Caco-2 (cell line): ENCODE measurements around the gene NUP210L. TPM values are rescaled to one million over a fixed set of nuclear protein-coding genes. Genes with fewer than 3 reads are reported as not detected.
"Not testable (repeated sequence)": the region's sequence is repeated elsewhere in the genome, so short reads cannot be mapped to it uniquely, and the experiment has no call there.

Experiments
- BruUV-seq: library from RNA; stranded (reverse); fragments of 400-500 nt; replicated peaks from 2 replicates; lab custom pipeline; 2021; lab: Mats Ljungman, UMichigan
- CTCF ChIA-PET: fragments of 300-600 bp; sonication (Branson Sonifier 250); formaldehyde crosslinking; loops from one replicate; lab custom pipeline; 2022; ENCODE audit warnings: antibody characterized with exemption; lab: Charles Lee
- POLR2A ChIA-PET: fragments of 300-600 bp; sonication (Branson Sonifier 250); formaldehyde crosslinking; loops from one replicate; lab custom pipeline; 2022; ENCODE audit warnings: antibody characterized with exemption; lab: Charles Lee
- DNase-seq, 2 experiments: peaks; one replicate each; pipeline versions ENCODE4 v3.0.0 to v3.0.0-alpha.2; 2020 to 2022
- H3K27me3 ChIP-seq: replicated peaks from 2 replicates; pipeline ENCODE4 v1.6.0; 2011; ENCODE audit warnings: low read length; ENCODE audit not compliant: control insufficient read depth, insufficient read depth
- H3K36me3 ChIP-seq: 2 replicates; pipeline ENCODE4 v1.5.1; 2011; ENCODE audit warnings: low read length; ENCODE audit not compliant: control insufficient read depth, insufficient read depth
- H3K4me1 ChIP-seq: fragments of 250-450 bp; sonication (Bioruptor Pico); 2 replicates; pipeline ENCODE4 v1.5.1; 2020; ENCODE audit warnings: mild to moderate bottlenecking
- H3K4me3 ChIP-seq: 2 replicates; pipeline ENCODE4 v1.5.1; 2011; ENCODE audit warnings: low read depth, mild to moderate bottlenecking, control low read depth, low read length
- H3K9me3 ChIP-seq: fragments of 250-450 bp; sonication (Bioruptor Pico); 2 replicates; pipeline ENCODE4 v1.5.1; 2020; ENCODE audit warnings: mild to moderate bottlenecking, moderate library complexity
- H3K27ac Mint-ChIP-seq: one replicate; pipeline ENCODE4 v1.8.0; 2022; ENCODE audit warnings: mixed read lengths; ENCODE audit not compliant: unreplicated experiment
- H3K27me3 Mint-ChIP-seq: one replicate; pipeline ENCODE4 v1.8.0; 2022; ENCODE audit warnings: mixed read lengths; ENCODE audit not compliant: insufficient read depth, unreplicated experiment
- H3K36me3 Mint-ChIP-seq: one replicate; pipeline ENCODE4 v1.8.0; 2022; ENCODE audit warnings: mild to moderate bottlenecking, mixed read lengths; ENCODE audit not compliant: insufficient read depth, unreplicated experiment
- H3K4me1 Mint-ChIP-seq: one replicate; pipeline ENCODE4 v1.8.0; 2022; ENCODE audit warnings: low read depth, mixed read lengths; ENCODE audit not compliant: unreplicated experiment
- H3K4me3 Mint-ChIP-seq: one replicate; pipeline ENCODE4 v1.8.0; 2022; ENCODE audit warnings: mild to moderate bottlenecking, moderate library complexity, mixed read lengths; ENCODE audit not compliant: unreplicated experiment
- H3K9me3 Mint-ChIP-seq: one replicate; pipeline ENCODE4 v1.8.0; 2022; ENCODE audit warnings: mixed read lengths; ENCODE audit not compliant: unreplicated experiment
- intact Hi-C: fragments of 100-400 bp; cut with micrococcal nuclease; formaldehyde crosslinking; loops from one replicate; pipeline ENCODE4 v1.10.0; 2022; ENCODE audit not compliant: unreplicated experiment
- total RNA-seq: library from RNA; stranded (reverse); gene quantifications from 2 replicates; pipeline ENCODE4 v1.2.3, GENCODE V29; 2022
- TF ChIP-seq, protein P1 (sequence below), 2 experiments: fragments of 200-600 bp in 1 of 2; IDR thresholded peaks; 1 replicate in 1 of 2; 2 replicates in 1 of 2; pipeline versions ENCODE4 v1.5.1 to v1.8.0; 2011 to 2022; ENCODE audit warnings: antibody characterized with exemption in 1 of 2, control low read depth in 1 of 2, inconsistent platforms in 1 of 2, low read depth in 1 of 2, low read length in 1 of 2, mild to moderate bottlenecking in 1 of 2, moderate library complexity in 1 of 2; ENCODE audit not compliant: insufficient read depth in 1 of 2, severe bottlenecking in 1 of 2, unreplicated experiment in 1 of 2

Gene NUP210L
- total RNA-seq, 1 experiment from 2014 or later = 0.07 TPM

DNA sequence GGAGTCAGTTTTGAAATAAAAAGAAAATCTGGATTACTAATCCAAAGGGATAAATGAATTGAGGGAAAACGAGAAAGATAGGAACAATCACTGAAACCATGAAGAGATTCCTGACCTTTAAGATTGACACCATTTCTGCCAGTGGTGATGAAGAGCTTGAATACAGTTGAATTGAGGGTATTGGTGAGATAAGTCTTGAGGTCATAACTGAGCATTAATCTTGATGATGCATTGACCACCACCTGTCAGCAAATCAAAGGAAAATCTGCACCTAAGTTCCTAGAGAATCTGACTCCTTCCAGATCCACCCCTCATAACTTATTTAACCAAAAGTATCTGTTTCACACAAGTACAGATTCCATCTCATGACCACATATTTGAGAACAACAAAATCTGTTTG is 142.7 kb downstream of the NUP210L start:
- no peaks in the 10 kb centered on the region for H3K9me3 ChIP-seq
- Mint-ChIP-seq H3K27ac (no peak overlapping the region), H3K4me1 (peaks cover 13% of the 10 kb centered on the region), H3K36me3 (no peaks in the 10 kb centered on the region), H3K27me3 (no peaks in the 10 kb centered on the region), H3K9me3 (no peaks in the 10 kb centered on the region), H3K4me3 (no peak overlapping the region)
- BruUV-seq = no TSS peak
- peaks cover 6% of the 10 kb centered on the region; the same call in 1 of the 2 replicates for H3K4me1 ChIP-seq
- no peaks in the 10 kb centered on the region for H3K27me3 ChIP-seq
- no peak for DNase-seq
- intact Hi-C loops = no loop called here
- no peak overlapping the region for H3K4me3 ChIP-seq
- ChIA-PET POLR2A (no interaction called here), CTCF (no interaction called here)
- TF ChIP-seq, protein P1, sequence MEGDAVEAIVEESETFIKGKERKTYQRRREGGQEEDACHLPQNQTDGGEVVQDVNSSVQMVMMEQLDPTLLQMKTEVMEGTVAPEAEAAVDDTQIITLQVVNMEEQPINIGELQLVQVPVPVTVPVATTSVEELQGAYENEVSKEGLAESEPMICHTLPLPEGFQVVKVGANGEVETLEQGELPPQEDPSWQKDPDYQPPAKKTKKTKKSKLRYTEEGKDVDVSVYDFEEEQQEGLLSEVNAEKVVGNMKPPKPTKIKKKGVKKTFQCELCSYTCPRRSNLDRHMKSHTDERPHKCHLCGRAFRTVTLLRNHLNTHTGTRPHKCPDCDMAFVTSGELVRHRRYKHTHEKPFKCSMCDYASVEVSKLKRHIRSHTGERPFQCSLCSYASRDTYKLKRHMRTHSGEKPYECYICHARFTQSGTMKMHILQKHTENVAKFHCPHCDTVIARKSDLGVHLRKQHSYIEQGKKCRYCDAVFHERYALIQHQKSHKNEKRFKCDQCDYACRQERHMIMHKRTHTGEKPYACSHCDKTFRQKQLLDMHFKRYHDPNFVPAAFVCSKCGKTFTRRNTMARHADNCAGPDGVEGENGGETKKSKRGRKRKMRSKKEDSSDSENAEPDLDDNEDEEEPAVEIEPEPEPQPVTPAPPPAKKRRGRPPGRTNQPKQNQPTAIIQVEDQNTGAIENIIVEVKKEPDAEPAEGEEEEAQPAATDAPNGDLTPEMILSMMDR (IDR thresholded peaks at IDR 0.05; ENCODE audit: insufficient read depth in 1 of 2, low read depth in 1 of 2, low read length in 1 of 2, severe bottlenecking in 1 of 2, unreplicated experiment in 1 of 2) = no peak
- H3K36me3 ChIP-seq = no peaks in the 10 kb centered on the region

DNA sequence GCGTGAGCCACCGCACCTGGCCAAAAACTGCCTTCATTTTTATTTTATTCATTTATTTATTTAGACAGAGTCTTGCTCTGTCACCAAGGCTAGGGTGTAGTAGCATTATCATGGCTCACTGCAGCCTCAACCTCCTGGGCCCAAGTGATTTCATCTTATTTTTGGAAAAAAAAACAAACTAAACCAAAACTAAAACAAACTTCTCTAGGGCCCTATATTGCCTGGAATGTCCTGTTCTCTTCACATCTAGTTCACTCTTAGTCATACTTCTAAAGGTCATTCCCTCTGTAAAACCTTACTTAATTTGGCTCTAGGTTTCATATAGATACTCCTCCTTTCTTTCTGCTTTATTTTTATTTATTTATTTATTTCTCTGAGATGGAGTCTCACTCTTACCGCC is 148.7 kb downstream of the NUP210L start:
- peaks cover 16% of the 10 kb centered on the region for H3K4me1 Mint-ChIP-seq
- ChIA-PET POLR2A (no interaction called here), CTCF (no interaction called here)
- no peak overlapping the region for H3K27ac Mint-ChIP-seq
- intact Hi-C loops = no loop called here
- no peak overlapping the region for H3K4me3 Mint-ChIP-seq
- H3K9me3 Mint-ChIP-seq = no peaks in the 10 kb centered on the region
- DNase-seq = no peak
- H3K27me3 ChIP-seq = no peaks in the 10 kb centered on the region
- BruUV-seq = no TSS peak
- peaks cover 16% of the 10 kb centered on the region for H3K4me1 ChIP-seq
- no peaks in the 10 kb centered on the region for H3K27me3 Mint-ChIP-seq
- H3K9me3 ChIP-seq = no peaks in the 10 kb centered on the region
- peaks cover 9% of the 10 kb centered on the region for H3K36me3 Mint-ChIP-seq
- H3K36me3 ChIP-seq = no peaks in the 10 kb centered on the region
- TF ChIP-seq, protein P1 (IDR thresholded peaks at IDR 0.05; ENCODE audit: insufficient read depth in 1 of 2, low read depth in 1 of 2, low read length in 1 of 2, severe bottlenecking in 1 of 2, unreplicated experiment in 1 of 2) = no peak
- H3K4me3 ChIP-seq = no peak overlapping the region

DNA sequence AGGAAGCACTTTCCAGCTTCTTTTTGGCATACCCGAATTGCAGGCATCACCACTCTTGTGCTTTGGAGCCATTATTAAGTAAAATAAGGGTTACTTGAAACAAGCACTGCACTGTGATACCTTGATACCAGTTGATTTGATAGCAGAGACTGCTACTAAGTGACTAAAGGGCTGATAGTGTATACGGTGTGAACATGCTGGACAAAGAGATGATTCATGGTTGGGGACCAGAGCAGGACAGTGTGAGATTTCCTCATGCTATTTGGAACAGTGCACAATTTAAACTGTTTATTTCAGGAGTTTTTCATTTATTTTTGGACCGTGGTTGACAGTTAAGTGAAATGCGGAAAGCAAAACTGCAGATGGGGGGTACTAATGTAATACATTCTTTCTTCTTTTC is 154.5 kb downstream of the NUP210L start:
- no TSS peak for BruUV-seq

DNA sequence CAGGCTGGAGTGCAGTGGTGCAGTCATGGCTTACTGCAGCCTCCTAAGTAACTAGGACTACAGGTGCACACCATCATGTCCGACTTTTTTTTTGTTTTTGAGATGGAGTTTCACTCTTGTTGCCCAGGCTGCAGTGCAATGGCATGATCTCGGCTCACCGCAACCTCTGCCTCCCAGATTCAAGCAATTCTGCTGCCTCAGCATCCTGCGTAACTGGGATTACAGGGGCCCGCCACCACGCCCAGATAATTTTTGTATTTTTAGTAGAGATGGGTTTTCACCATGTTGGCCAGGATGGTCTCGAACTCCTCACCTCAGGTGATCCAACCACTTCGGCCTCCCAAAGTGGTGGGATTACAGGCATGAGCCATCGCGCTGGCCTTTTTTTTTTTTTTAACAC is 158.0 kb downstream of the NUP210L start:
- H3K9me3 ChIP-seq, DNase-seq, H3K36me3 ChIP-seq, H3K9me3 Mint-ChIP-seq, CTCF ChIA-PET, H3K4me3 Mint-ChIP-seq, H3K27me3 ChIP-seq, H3K27ac Mint-ChIP-seq, H3K27me3 Mint-ChIP-seq, intact Hi-C loops, BruUV-seq, H3K4me3 ChIP-seq: not testable (repeated sequence)
- peaks cover 21% of the 10 kb centered on the region for H3K4me1 Mint-ChIP-seq
- POLR2A ChIA-PET = interaction anchor here (0.7 kb wide), 1 partner anchor 184 kb away, joined by 7 read pairs; no protein-coding TSS in a partner anchor
- peaks cover 20% of the 10 kb centered on the region for H3K4me1 ChIP-seq
- peaks cover 59% of the 10 kb centered on the region for H3K36me3 Mint-ChIP-seq

More for the DNA sequence above, 154.5 kb downstream of the NUP210L start:
- intact Hi-C loops = loop anchor here (5.0 kb wide), 3 partner anchors 102 to 272 kb away; partner anchors contain the start of gene HAX1
- H3K4me1 Mint-ChIP-seq = peaks cover 16% of the 10 kb centered on the region
- H3K36me3 Mint-ChIP-seq = peaks cover 26% of the 10 kb centered on the region
- Histone ChIP-seq H3K4me1 (peaks cover 32% of the 10 kb centered on the region), H3K36me3 (no peaks in the 10 kb centered on the region), H3K9me3 (0 out of 2 replicates have a peak, but pooled peaks cover 4% of the 10 kb centered on the region), H3K4me3 (no peak overlapping the region), H3K27me3 (no peaks in the 10 kb centered on the region)
- POLR2A ChIA-PET = no interaction called here
- H3K27ac Mint-ChIP-seq = peak overlapping the region; percentile 97
- H3K27me3 Mint-ChIP-seq = no peaks in the 10 kb centered on the region
- H3K4me3 Mint-ChIP-seq = no peak overlapping the region
- TF ChIP-seq, protein P1 (IDR thresholded peaks at IDR 0.05; ENCODE audit: insufficient read depth in 1 of 2, low read depth in 1 of 2, low read length in 1 of 2, severe bottlenecking in 1 of 2, unreplicated experiment in 1 of 2) = no peak
- CTCF ChIA-PET = no interaction called here
- H3K9me3 Mint-ChIP-seq = peaks cover 4% of the 10 kb centered on the region
- DNase-seq = no peak
